ENCODE measurements around the gene CP. TPM values are rescaled to one million over a fixed set of nuclear protein-coding genes. Genes with fewer than 3 reads are reported as not detected.
A peak's percentile ranks its signal among the peaks of the same experiment; 100 is the strongest.

CP gene
- total and polyA plus RNA-seq, 10 donors, result 16.1 to 121 (median 71.7) TPM

GRCh38 chr3:149180057-149180573 lies 41.5 kb downstream of the CP start:
- Histone ChIP-seq H3K36me3 (peaks cover 0 to 61% (median 10%) of the 10 kb centered on the region in 6 donors), H3K9me3 (no peaks in the 10 kb centered on the region), H3K27me3 (replicated peaks in 1 of 7) (no peaks in the 10 kb centered on the region), H3K27ac (peak overlapping the region in 4 of 8 donors; percentile 2 to 33 (median 26)), H3K4me3 (no peak overlapping the region), H3K4me1 (peaks cover 0 to 12% (median 0%) of the 10 kb centered on the region in 6 donors)
- no peak for DNase-seq
- intact Hi-C loops (cut with DNase I; ENCODE audit: low total_unique reads), result no loop called here
- 56 to 72% (median 65%) methylated on average over 7 of the region's 7 CpGs for WGBS, 5 donors
- TF ChIP-seq POLR2AphosphoS5 (IDR thresholded peaks at IDR 0.05) (peak in 1 of 3 donors; percentile 80), CTCF (IDR thresholded peaks at IDR 0.05 in 8 of 11, conservative IDR thresholded peaks at IDR 0.05 in 3 of 11) (no peak)

- no peak for TF ChIP-seq POLR2A (IDR thresholded peaks at IDR 0.05)
- TF ChIP-seq CTCF (IDR thresholded peaks at IDR 0.05 in 8 of 11, conservative IDR thresholded peaks at IDR 0.05 in 3 of 11), result no peak
- no peak for TF ChIP-seq POLR2AphosphoS5 (IDR thresholded peaks at IDR 0.05)
- H3K36me3 ChIP-seq, result peaks cover 0 to 70% (median 14%) of the 10 kb centered on the region in 6 donors
- H3K9me3 ChIP-seq, result no peaks in the 10 kb centered on the region
- H3K27ac ChIP-seq, result peak overlapping the region in 3 of 8 donors; percentile 9 to 26 (median 16)
- intact Hi-C loops (cut with DNase I; ENCODE audit: low total_unique reads), result no loop called here
- WGBS, 5 donors, result 64 to 86% (median 75%) methylated on average over 1 of the region's 1 CpG
- H3K27me3 ChIP-seq (replicated peaks in 1 of 7), result no peaks in the 10 kb centered on the region
- peaks cover 0 to 12% (median 0%) of the 10 kb centered on the region in 6 donors for H3K4me1 ChIP-seq
- no peak overlapping the region for H3K4me3 ChIP-seq
- no peak for DNase-seq
These were observed 42.4 kb downstream of the CP start for GRCh38 chr3:149179220-149179619.

DNA sequence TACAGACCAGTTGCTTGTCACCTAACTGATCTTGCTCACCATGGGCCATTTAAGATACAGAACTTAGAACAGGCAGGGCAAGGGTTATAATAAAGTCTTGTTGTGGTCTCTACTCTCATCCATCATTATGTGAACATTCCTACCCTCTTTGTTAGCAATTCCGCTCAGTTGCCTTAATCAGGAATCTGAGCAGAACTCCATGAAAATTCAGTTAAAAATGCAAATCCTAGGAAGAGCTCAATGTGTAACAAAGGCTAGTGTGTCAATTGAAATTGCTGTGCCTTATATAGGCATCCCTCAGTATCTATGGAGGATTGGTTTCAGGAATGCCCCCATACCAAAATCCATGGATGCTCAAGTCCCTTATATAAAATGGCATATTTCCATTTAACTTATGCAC lies 44.5 kb downstream of the CP start:
- intact Hi-C loops (cut with DNase I; ENCODE audit: low total_unique reads), result no loop called here
- no peak overlapping the region for H3K27ac ChIP-seq
- no peaks in the 10 kb centered on the region for H3K9me3 ChIP-seq
- TF ChIP-seq CTCF (IDR thresholded peaks at IDR 0.05 in 8 of 11, conservative IDR thresholded peaks at IDR 0.05 in 3 of 11) (no peak), POLR2A (IDR thresholded peaks at IDR 0.05) (no peak), POLR2AphosphoS5 (IDR thresholded peaks at IDR 0.05) (no peak)
- H3K4me1 ChIP-seq, result peaks cover 0 to 12% (median 0%) of the 10 kb centered on the region in 6 donors
- H3K4me3 ChIP-seq, result no peak overlapping the region
- 94 to 100% (median 100%) methylated on average over 1 of the region's 1 CpG for WGBS, 5 donors
- H3K27me3 ChIP-seq (replicated peaks in 1 of 7), result no peaks in the 10 kb centered on the region
- peaks cover 0 to 91% (median 18%) of the 10 kb centered on the region in 6 donors for H3K36me3 ChIP-seq
- DNase-seq, result no peak

DNA sequence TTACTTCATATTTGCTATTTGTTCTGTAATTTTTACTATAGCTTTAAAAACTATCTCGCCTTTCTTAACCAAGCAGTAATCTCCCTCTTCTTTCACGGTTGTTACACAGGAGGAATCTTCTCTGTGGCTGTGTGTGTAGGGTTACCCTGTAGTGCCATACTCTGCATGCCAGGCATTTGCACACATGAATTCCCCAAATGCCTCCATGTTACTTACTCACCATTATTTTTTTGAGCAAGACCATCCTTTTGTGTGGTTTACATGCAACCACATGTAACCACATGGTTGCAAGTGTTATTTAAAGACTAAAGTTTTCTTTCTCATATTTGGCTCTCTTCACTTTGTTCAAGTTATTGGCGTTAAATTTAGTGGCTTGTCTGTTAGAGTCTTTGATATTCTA lies 46.7 kb downstream of the CP start:
- TF ChIP-seq POLR2AphosphoS5 (IDR thresholded peaks at IDR 0.05), result no peak
- no peak for TF ChIP-seq POLR2A (IDR thresholded peaks at IDR 0.05)
- no peak for TF ChIP-seq CTCF (IDR thresholded peaks at IDR 0.05 in 8 of 11, conservative IDR thresholded peaks at IDR 0.05 in 3 of 11)
- H3K9me3 ChIP-seq, result no peaks in the 10 kb centered on the region
- peaks cover 4 to 100% (median 37%) of the 10 kb centered on the region in 6 donors for H3K36me3 ChIP-seq
- peaks cover 0 to 7% (median 0%) of the 10 kb centered on the region in 6 donors for H3K4me1 ChIP-seq
- 64 to 86% (median 70%) methylated on average over 3 of the region's 3 CpGs for WGBS, 5 donors
- intact Hi-C loops (cut with DNase I; ENCODE audit: low total_unique reads), result no loop called here
- no peak overlapping the region for H3K4me3 ChIP-seq
- no peak overlapping the region for H3K27ac ChIP-seq
- no peaks in the 10 kb centered on the region for H3K27me3 ChIP-seq (replicated peaks in 1 of 7)
- no peak for DNase-seq

Measured in spleen (tissue), 11 donors.